WTC11 (cell line): Measurements from ENCODE around the gene SEMA6D.

Experiments used
- ATF1 ChIP-seq: sonication (generic); formaldehyde crosslinking; IDR thresholded peaks from 2 replicates; pipeline ENCODE4 v1.8.1; 2023; ENCODE audit warnings: mild to moderate bottlenecking, moderate library complexity, missing genetic modification reagents
- ATF3 ChIP-seq: sonication (generic); formaldehyde crosslinking; conservative IDR thresholded peaks from 2 replicates; pipeline ENCODE4 v1.8.1; 2022; ENCODE audit warnings: mild to moderate bottlenecking, missing genetic modification reagents
- CREB1 ChIP-seq: sonication (generic); formaldehyde crosslinking; IDR thresholded peaks from 2 replicates; pipeline ENCODE4 v1.8.0; 2023; ENCODE audit warnings: mild to moderate bottlenecking, missing genetic modification reagents
- CTCF ChIP-seq: fragments of 200-600 bp; IDR thresholded peaks from 2 replicates; pipeline ENCODE4 v1.8.0; 2022; ENCODE audit warnings: antibody characterized with exemption
- FOXJ3 ChIP-seq: sonication (generic); formaldehyde crosslinking; IDR thresholded peaks from 2 replicates; pipeline ENCODE4 v1.9.0; 2021; ENCODE audit warnings: missing genetic modification reagents, mild to moderate bottlenecking, borderline replicate concordance
- HMGXB4 ChIP-seq: sonication (generic); formaldehyde crosslinking; IDR thresholded peaks from 2 replicates; pipeline ENCODE4 v1.8.1; 2023; ENCODE audit warnings: mild to moderate bottlenecking, moderate library complexity, missing genetic modification reagents
- JUN ChIP-seq: sonication (generic); formaldehyde crosslinking; IDR thresholded peaks from 2 replicates; pipeline ENCODE4 v1.8.0; 2023; ENCODE audit warnings: mild to moderate bottlenecking, missing genetic modification reagents
- NR3C1 ChIP-seq: sonication (generic); formaldehyde crosslinking; conservative IDR thresholded peaks from 2 replicates; pipeline ENCODE4 v1.8.1; 2023; ENCODE audit warnings: low read depth, mild to moderate bottlenecking, missing genetic modification reagents
- USF2 ChIP-seq: sonication (generic); formaldehyde crosslinking; IDR thresholded peaks from 2 replicates; pipeline ENCODE4 v1.8.1; 2023; ENCODE audit warnings: mild to moderate bottlenecking, missing genetic modification reagents, moderate library complexity
- ZNF121 ChIP-seq: sonication (generic); formaldehyde crosslinking; IDR thresholded peaks from 2 replicates; pipeline ENCODE4 v1.8.0; 2023; ENCODE audit warnings: missing genetic modification reagents
- TF ChIP-seq, protein P1 (sequence below): sonication (generic); formaldehyde crosslinking; IDR thresholded peaks from 2 replicates; pipeline ENCODE4 v1.8.0; 2022; ENCODE audit warnings: mild to moderate bottlenecking, missing genetic modification reagents
- TF ChIP-seq, protein P2 (sequence below): sonication (generic); formaldehyde crosslinking; IDR thresholded peaks from 2 replicates; pipeline ENCODE4 v1.8.1; 2023; ENCODE audit warnings: mild to moderate bottlenecking, missing genetic modification reagents
- TF ChIP-seq, protein P3 (sequence below): sonication (generic); formaldehyde crosslinking; IDR thresholded peaks from 2 replicates; pipeline ENCODE4 v1.8.1; 2022; ENCODE audit warnings: low read depth, missing genetic modification reagents, borderline replicate concordance

GRCh38 chr15:47744496-47744895 lies 27.2 kb downstream of the SEMA6D start:
- TF ChIP-seq, protein P1, sequence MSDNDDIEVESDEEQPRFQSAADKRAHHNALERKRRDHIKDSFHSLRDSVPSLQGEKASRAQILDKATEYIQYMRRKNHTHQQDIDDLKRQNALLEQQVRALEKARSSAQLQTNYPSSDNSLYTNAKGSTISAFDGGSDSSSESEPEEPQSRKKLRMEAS = no peak
- TF ChIP-seq FOXJ3 (CRISPR knock-in tag) (no peak), NR3C1 (CRISPR knock-in tag) (no peak), CTCF (no peak), USF2 (CRISPR knock-in tag) (no peak), ATF3 (CRISPR knock-in tag) (no peak), JUN (CRISPR knock-in tag) (no peak), ZNF121 (CRISPR knock-in tag) (no peak), CREB1 (CRISPR knock-in tag) (no peak), HMGXB4 (CRISPR knock-in tag) (no peak), ATF1 (CRISPR knock-in tag) (no peak)
- TF ChIP-seq, protein P2, sequence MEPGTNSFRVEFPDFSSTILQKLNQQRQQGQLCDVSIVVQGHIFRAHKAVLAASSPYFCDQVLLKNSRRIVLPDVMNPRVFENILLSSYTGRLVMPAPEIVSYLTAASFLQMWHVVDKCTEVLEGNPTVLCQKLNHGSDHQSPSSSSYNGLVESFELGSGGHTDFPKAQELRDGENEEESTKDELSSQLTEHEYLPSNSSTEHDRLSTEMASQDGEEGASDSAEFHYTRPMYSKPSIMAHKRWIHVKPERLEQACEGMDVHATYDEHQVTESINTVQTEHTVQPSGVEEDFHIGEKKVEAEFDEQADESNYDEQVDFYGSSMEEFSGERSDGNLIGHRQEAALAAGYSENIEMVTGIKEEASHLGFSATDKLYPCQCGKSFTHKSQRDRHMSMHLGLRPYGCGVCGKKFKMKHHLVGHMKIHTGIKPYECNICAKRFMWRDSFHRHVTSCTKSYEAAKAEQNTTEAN = no peak
- TF ChIP-seq, protein P3, sequence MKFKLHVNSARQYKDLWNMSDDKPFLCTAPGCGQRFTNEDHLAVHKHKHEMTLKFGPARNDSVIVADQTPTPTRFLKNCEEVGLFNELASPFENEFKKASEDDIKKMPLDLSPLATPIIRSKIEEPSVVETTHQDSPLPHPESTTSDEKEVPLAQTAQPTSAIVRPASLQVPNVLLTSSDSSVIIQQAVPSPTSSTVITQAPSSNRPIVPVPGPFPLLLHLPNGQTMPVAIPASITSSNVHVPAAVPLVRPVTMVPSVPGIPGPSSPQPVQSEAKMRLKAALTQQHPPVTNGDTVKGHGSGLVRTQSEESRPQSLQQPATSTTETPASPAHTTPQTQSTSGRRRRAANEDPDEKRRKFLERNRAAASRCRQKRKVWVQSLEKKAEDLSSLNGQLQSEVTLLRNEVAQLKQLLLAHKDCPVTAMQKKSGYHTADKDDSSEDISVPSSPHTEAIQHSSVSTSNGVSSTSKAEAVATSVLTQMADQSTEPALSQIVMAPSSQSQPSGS (CRISPR knock-in tag) = no peak
